ENCODE measurements around the gene CLEC2D.

Gene CLEC2D
- total RNA-seq = 11.5 to 91.2 (median 31.2) reads per million in 18 experiments

GRCh38 chr12:9669534-9669933 is at the start of gene CLEC2D:
TSS of gene CLEC2D (plus strand) at chr12:9669713. CDS start at chr12:9669735, 22 bp downstream.
- no peak for DNase-seq

- DNase-seq = peak in 1 of 2 donors; percentile 36
Measured at GRCh38 chr12:9625019-9625418, 44.5 kb upstream of the CLEC2D start.

- no peak for DNase-seq
Measured at GRCh38 chr12:9626291-9626690, 43.2 kb upstream of the CLEC2D start.

- no peak for DNase-seq
Measured at GRCh38 chr12:9626821-9627220, 42.7 kb upstream of the CLEC2D start.

GRCh38 chr12:9632766-9633165 is 36.7 kb upstream of the CLEC2D start:
- DNase-seq = no peak

- DNase-seq = peak; percentile 51 to 52
Measured at GRCh38 chr12:9634177-9634803, 35.2 kb upstream of the CLEC2D start.

GRCh38 chr12:9634969-9635754 is 34.4 kb upstream of the CLEC2D start:
- DNase-seq = peak; percentile 22 to 32

- peak in 1 of 2 donors; percentile 73 for DNase-seq
Measured at GRCh38 chr12:9636150-9636850, 33.2 kb upstream of the CLEC2D start.

GRCh38 chr12:9636851-9637206 is 32.7 kb upstream of the CLEC2D start:
- no peak for DNase-seq

- no peak for DNase-seq
Measured at GRCh38 chr12:9640024-9640423, 29.5 kb upstream of the CLEC2D start.

GRCh38 chr12:9642606-9643265 is 26.8 kb upstream of the CLEC2D start:
- no peak for DNase-seq

- no peak for DNase-seq
Measured at GRCh38 chr12:9643266-9643660, 26.2 kb upstream of the CLEC2D start.

- peak; percentile 51 to 57 for DNase-seq
Measured at GRCh38 chr12:9644985-9645551, 24.4 kb upstream of the CLEC2D start.

- DNase-seq = no peak
Measured at GRCh38 chr12:9646794-9647781, 22.4 kb upstream of the CLEC2D start.

GRCh38 chr12:9647825-9648700 is 21.4 kb upstream of the CLEC2D start:
- peak; percentile 94 to 96 for DNase-seq

- DNase-seq = peak in 1 of 2 donors; percentile 15
Measured at GRCh38 chr12:9648701-9649531, 20.6 kb upstream of the CLEC2D start.

- DNase-seq = peak; percentile 51 to 61
Measured at GRCh38 chr12:9649532-9649940, 20.0 kb upstream of the CLEC2D start.

GRCh38 chr12:9650151-9650576 is 19.3 kb upstream of the CLEC2D start:
- DNase-seq = peak; percentile 36 to 38

GRCh38 chr12:9651265-9651729 is 18.2 kb upstream of the CLEC2D start:
- no peak for DNase-seq
